Calu3 (cell line): ENCODE results near the gene INSL3. TPM values are rescaled to one million over a fixed set of nuclear protein-coding genes. Genes with fewer than 3 reads are reported as not detected.
A peak's percentile ranks its signal among the peaks of the same experiment; 100 is the strongest.
"Not testable (repeated sequence)": the region's sequence is repeated elsewhere in the genome, so short reads cannot be mapped to it uniquely, and the experiment has no call there.

Experiments
- BruUV-seq: library from RNA; stranded (reverse); fragments of 400-500 nt; replicated peaks from 2 replicates; lab custom pipeline; 2021; lab: Mats Ljungman, UMichigan
- CTCF ChIA-PET: fragments of 300-600 bp; sonication (Branson Sonifier 250); formaldehyde crosslinking; loops from one replicate; lab custom pipeline; 2022; ENCODE audit warnings: antibody characterized with exemption; lab: Charles Lee
- DNase-seq: peaks from one replicate; pipeline ENCODE4 v3.0.0; 2022
- H3K27ac Mint-ChIP-seq: one replicate; pipeline ENCODE4 v1.8.0; 2022; ENCODE audit warnings: mixed read lengths; ENCODE audit not compliant: unreplicated experiment
- H3K27me3 Mint-ChIP-seq: one replicate; pipeline ENCODE4 v1.8.0; 2022; ENCODE audit warnings: mixed read lengths; ENCODE audit not compliant: unreplicated experiment
- H3K36me3 Mint-ChIP-seq: one replicate; pipeline ENCODE4 v1.8.0; 2022; ENCODE audit warnings: mild to moderate bottlenecking, moderate library complexity, mixed read lengths; ENCODE audit not compliant: insufficient read depth, unreplicated experiment
- H3K4me1 Mint-ChIP-seq: one replicate; pipeline ENCODE4 v1.8.0; 2022; ENCODE audit warnings: mild to moderate bottlenecking, low read depth, mixed read lengths; ENCODE audit not compliant: unreplicated experiment
- H3K4me3 Mint-ChIP-seq: one replicate; pipeline ENCODE4 v1.8.0; 2022; ENCODE audit warnings: mild to moderate bottlenecking, low read depth, moderate library complexity, mixed read lengths; ENCODE audit not compliant: unreplicated experiment
- H3K9me3 Mint-ChIP-seq: one replicate; pipeline ENCODE4 v1.8.0; 2022; ENCODE audit warnings: low read depth, mixed read lengths; ENCODE audit not compliant: unreplicated experiment
- intact Hi-C: fragments of 100-400 bp; cut with micrococcal nuclease; formaldehyde crosslinking; loops from one replicate; pipeline ENCODE4 v1.10.0; 2022; ENCODE audit not compliant: unreplicated experiment
- total RNA-seq: library from RNA; stranded (reverse); gene quantifications from 2 replicates; pipeline ENCODE4 v1.2.3, GENCODE V29; 2022
- TF ChIP-seq, protein P1 (sequence below): fragments of 200-600 bp; IDR thresholded peaks from one replicate; pipeline ENCODE4 v1.8.0; 2022; ENCODE audit warnings: antibody characterized with exemption; ENCODE audit not compliant: unreplicated experiment

Gene INSL3
- total RNA-seq, 1 experiment from 2014 or later: not detected

DNA sequence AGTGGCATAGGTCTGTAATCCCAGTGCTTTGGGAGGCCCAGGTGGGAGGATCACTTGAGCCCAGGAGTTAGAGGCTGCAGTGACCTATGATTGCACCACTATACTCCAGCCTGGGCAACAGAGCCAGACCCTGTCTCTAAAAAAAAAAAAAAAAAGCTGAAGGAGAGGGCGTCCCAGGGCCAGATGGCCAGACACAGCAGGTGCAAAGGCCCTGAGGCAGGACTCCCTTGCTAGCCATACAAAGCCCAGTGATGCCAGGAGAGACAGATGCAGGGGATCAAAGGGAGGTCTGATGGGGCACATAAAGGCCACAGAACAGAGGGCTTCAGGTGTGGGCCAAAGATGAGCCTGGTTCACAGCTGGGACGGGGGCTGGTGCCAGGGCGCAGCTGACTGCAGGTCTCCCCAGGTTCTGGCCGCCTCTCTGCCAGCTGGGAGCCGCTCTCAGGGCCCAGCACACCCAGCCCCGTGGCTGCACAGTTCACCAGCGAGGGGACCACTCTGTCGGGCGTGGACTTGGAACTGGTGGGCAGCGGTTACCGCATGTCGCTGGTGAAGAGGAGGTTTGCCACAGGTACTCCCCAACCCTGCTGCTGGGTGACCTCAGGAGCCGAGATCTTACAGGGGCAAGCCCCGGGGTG is 33.9 kb downstream of the INSL3 start:
- Mint-ChIP-seq H3K4me1 (peaks cover 29% of the 10 kb centered on the region), H3K4me3 (no peak overlapping the region), H3K36me3 (peaks cover 10% of the 10 kb centered on the region), H3K9me3 (no peaks in the 10 kb centered on the region), H3K27me3 (no peaks in the 10 kb centered on the region), H3K27ac (no peak overlapping the region)
- TF ChIP-seq, protein P1, sequence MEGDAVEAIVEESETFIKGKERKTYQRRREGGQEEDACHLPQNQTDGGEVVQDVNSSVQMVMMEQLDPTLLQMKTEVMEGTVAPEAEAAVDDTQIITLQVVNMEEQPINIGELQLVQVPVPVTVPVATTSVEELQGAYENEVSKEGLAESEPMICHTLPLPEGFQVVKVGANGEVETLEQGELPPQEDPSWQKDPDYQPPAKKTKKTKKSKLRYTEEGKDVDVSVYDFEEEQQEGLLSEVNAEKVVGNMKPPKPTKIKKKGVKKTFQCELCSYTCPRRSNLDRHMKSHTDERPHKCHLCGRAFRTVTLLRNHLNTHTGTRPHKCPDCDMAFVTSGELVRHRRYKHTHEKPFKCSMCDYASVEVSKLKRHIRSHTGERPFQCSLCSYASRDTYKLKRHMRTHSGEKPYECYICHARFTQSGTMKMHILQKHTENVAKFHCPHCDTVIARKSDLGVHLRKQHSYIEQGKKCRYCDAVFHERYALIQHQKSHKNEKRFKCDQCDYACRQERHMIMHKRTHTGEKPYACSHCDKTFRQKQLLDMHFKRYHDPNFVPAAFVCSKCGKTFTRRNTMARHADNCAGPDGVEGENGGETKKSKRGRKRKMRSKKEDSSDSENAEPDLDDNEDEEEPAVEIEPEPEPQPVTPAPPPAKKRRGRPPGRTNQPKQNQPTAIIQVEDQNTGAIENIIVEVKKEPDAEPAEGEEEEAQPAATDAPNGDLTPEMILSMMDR: no peak
- CTCF ChIA-PET: no interaction called here
- intact Hi-C loops: no loop called here
- no TSS peak for BruUV-seq
- DNase-seq: no peak

DNA sequence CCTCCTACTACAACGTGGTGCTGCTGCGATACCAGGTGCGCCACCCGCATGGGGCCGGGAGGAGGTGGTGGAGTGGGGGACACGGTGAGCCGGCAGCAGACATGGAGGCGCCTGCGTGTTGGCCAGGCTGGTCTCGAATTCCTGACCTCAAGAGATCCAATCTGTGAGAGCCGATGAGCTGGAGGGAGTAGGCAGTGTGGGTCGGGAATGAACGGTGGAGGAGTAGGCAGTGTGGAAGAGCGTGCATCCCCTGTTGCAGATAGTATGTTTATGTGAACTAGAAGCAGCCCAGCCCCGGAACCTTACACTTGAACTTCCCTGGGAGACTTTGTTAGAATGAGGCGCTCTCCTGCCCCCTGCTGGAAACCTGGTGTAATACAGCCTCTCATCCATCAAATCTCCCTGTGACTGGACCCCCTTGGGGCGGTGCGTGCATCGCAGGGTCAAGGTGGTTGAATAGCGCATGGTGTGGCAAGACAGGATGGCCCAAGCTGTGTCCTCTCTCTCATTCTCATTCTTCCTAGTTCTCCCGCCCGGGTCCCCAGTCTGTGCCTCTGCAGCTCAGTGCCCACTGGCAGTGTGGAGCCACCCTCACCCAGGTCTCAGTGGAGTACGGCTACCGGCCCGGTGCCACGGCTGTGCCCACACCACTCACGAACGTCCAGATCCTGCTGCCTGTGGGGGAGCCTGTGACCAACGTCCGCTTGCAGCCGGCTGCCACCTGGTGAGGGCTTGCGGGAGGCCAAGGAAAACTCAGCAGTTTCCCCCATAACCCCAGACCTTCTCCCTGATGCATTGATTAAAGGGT is 36.9 kb downstream of the INSL3 start:
- H3K27me3 Mint-ChIP-seq: no peaks in the 10 kb centered on the region

DNA sequence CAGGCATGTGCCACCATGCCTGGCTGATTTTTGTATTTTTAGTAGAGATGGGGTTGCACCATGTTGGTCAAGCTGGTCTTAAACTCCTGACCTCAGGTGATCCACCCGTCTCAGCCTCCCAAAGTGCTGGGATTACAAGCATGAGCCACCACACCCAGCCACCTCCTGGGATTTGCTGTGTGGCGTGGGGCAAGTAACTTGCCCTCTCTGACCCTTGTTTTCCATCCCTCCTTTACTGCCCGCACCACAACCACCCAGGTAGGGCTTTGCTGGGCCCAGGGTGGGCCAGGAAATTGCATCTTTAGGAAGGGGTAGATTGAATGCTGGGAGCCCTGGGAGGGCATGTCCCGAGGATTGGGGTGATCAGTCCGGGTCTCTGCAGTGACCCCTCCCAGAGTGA is 37.6 kb downstream of the INSL3 start:
- intact Hi-C loops: not testable (repeated sequence)

More for the DNA sequence above, 36.9 kb downstream of the INSL3 start:
- peaks cover 11% of the 10 kb centered on the region for H3K4me1 Mint-ChIP-seq
- H3K27ac Mint-ChIP-seq: no peak overlapping the region
- no peaks in the 10 kb centered on the region for H3K9me3 Mint-ChIP-seq
- H3K4me3 Mint-ChIP-seq: no peak overlapping the region
- BruUV-seq: no TSS peak
- H3K36me3 Mint-ChIP-seq: peaks cover 9% of the 10 kb centered on the region
- CTCF ChIA-PET: interaction anchor here (0.5 kb wide), 2 partner anchors 19 to 386 kb away, joined by 3 read pairs; no protein-coding TSS in a partner anchor
- intact Hi-C loops: no loop called here
- DNase-seq: peak; percentile 67
- TF ChIP-seq, protein P1: peak; percentile 57

DNA sequence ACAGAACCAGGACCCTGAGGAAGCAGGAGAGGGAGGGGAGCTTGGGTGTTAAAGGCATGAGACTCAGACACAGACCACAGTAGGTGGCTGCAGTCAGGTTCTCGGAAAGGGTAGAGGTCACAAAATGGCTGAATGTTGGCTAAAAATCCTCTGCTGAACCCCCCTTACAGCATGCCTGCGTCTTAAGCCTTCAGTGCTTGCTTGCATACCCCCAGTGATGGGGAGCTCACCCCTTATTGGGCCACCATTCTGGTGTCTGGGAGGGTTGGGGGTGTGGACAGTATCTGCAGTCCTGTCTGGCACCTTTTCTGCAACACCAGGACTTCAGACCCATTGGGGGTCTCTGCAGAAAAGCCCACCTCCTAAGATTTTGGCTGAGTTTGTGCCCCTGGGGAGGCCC is 40.5 kb downstream of the INSL3 start:
- H3K27ac Mint-ChIP-seq: no peak overlapping the region

More for the DNA sequence above, 37.6 kb downstream of the INSL3 start:
- H3K4me3 Mint-ChIP-seq, DNase-seq, H3K27me3 Mint-ChIP-seq, H3K9me3 Mint-ChIP-seq, H3K27ac Mint-ChIP-seq, H3K36me3 Mint-ChIP-seq, BruUV-seq: not testable (repeated sequence)
- peaks cover 11% of the 10 kb centered on the region for H3K4me1 Mint-ChIP-seq
- CTCF ChIA-PET: interaction anchor here (0.7 kb wide), 1 partner anchor 115 kb away, joined by 3 read pairs; no protein-coding TSS in a partner anchor

More for the DNA sequence above, 40.5 kb downstream of the INSL3 start:
- CTCF ChIA-PET: no interaction called here
- Mint-ChIP-seq H3K27me3 (peaks cover under 1% of the 10 kb centered on the region), H3K4me3 (no peak overlapping the region), H3K9me3 (no peaks in the 10 kb centered on the region), H3K36me3 (peaks cover 4% of the 10 kb centered on the region), H3K4me1 (peaks cover 9% of the 10 kb centered on the region)
- TF ChIP-seq, protein P1: no peak
- intact Hi-C loops: no loop called here
- BruUV-seq: no TSS peak
- no peak for DNase-seq
